Loucy (cell line): ENCODE results near the gene C12orf57.

Source experiments
- H2AFZ ChIP-seq: fragments of 200-600 bp; sonication (generic); 2 replicates; pipeline ENCODE4 v1.6.0; 2016; ENCODE audit warnings: antibody characterized with exemption, mild to moderate bottlenecking, low read length, moderate library complexity
- H3F3A ChIP-seq: fragments of 200-600 bp; 2 replicates; pipeline ENCODE4 v1.6.0; 2016; ENCODE audit warnings: antibody characterized with exemption, low read depth, mild to moderate bottlenecking
- H3K27me3 ChIP-seq: fragments of 200-600 bp; sonication (generic); 2 replicates; pipeline ENCODE4 v1.6.1; 2014; ENCODE audit warnings: low read length, mild to moderate bottlenecking; ENCODE audit not compliant: insufficient read depth, poor library complexity, severe bottlenecking
- H3K36me3 ChIP-seq: fragments of 200-600 bp; sonication (generic); 2 replicates; pipeline ENCODE4 v1.6.1; 2016; ENCODE audit warnings: low read length; ENCODE audit not compliant: insufficient read depth
- H3K4me1 ChIP-seq: fragments of 200-600 bp; sonication (generic); 2 replicates; pipeline ENCODE4 v1.5.1; 2014; ENCODE audit warnings: low read length, mild to moderate bottlenecking; ENCODE audit not compliant: insufficient read depth, poor library complexity, severe bottlenecking
- H3K4me2 ChIP-seq: fragments of 200-600 bp; sonication (generic); 2 replicates; pipeline ENCODE4 v1.6.0; 2014; ENCODE audit warnings: antibody characterized with exemption, low read length, low read depth, mild to moderate bottlenecking; ENCODE audit not compliant: poor library complexity, severe bottlenecking
- H3K4me3 ChIP-seq: fragments of 200-600 bp; sonication (generic); 2 replicates; pipeline ENCODE4 v1.5.1; 2014; ENCODE audit warnings: low read length, mild to moderate bottlenecking, mixed read lengths; ENCODE audit not compliant: poor library complexity, severe bottlenecking
- H3K79me2 ChIP-seq: fragments of 200-600 bp; sonication (generic); 2 replicates; pipeline ENCODE4 v1.6.1; 2014; ENCODE audit warnings: low read length; ENCODE audit not compliant: insufficient read depth
- H3K9ac ChIP-seq: fragments of 200-600 bp; sonication (generic); 2 replicates; pipeline ENCODE4 v1.6.0; 2014; ENCODE audit warnings: mild to moderate bottlenecking, low read depth, low read length, moderate library complexity; ENCODE audit not compliant: poor library complexity, severe bottlenecking
- H3K9me2 ChIP-seq: fragments of 200-600 bp; sonication (generic); replicated peaks from 2 replicates; pipeline ENCODE4 v1.6.1; 2016; ENCODE audit warnings: low read depth, low read length, mixed read lengths
- H3K9me3 ChIP-seq: fragments of 200-600 bp; sonication (generic); 2 replicates; pipeline ENCODE4 v1.6.1; 2014; ENCODE audit warnings: mild to moderate bottlenecking, antibody characterized with exemption, low read length, low read depth; ENCODE audit not compliant: insufficient read depth
- H4K20me1 ChIP-seq: fragments of 200-600 bp; sonication (generic); 2 replicates; pipeline ENCODE4 v1.6.0; 2014; ENCODE audit warnings: antibody characterized with exemption, low read length, mild to moderate bottlenecking; ENCODE audit not compliant: insufficient read depth, poor library complexity, severe bottlenecking
- CTCF ChIP-seq: fragments of 200-600 bp; sonication (generic); conservative IDR thresholded peaks from 2 replicates; pipeline ENCODE4 v1.5.1; 2014; ENCODE audit warnings: mild to moderate bottlenecking, antibody characterized with exemption, low read length
- EZH2phosphoT487 ChIP-seq: fragments of 200-600 bp; IDR thresholded peaks from 2 replicates; pipeline ENCODE4 v1.6.1; 2018; ENCODE audit warnings: antibody characterized with exemption, mild to moderate bottlenecking, moderate library complexity, borderline replicate concordance

The C12orf57 gene

GRCh38 chr12:6943722-6944380, at the start of gene C12orf57, which contains the start of gene RNU7-1:
C12orf57 (plus strand) TSS chr12:6944022; CDS start chr12:6944122, 100 bp downstream.
RNU7-1 (plus strand) TSS chr12:6943816.
- H3K79me2 ChIP-seq, result peaks cover 25% of the 10 kb centered on the region
- no peaks in the 10 kb centered on the region for H3K36me3 ChIP-seq
- peak within 1 kb of the TSS; percentile 99 for H3K9ac ChIP-seq
- H3F3A ChIP-seq, result peaks cover 12% of the 10 kb centered on the region
- H4K20me1 ChIP-seq, result peaks cover 6% of the 10 kb centered on the region
- no peaks in the 10 kb centered on the region for H3K27me3 ChIP-seq
- peak within 1 kb of the TSS; percentile 91 for H3K4me2 ChIP-seq
- no peak for TF ChIP-seq CTCF
- no peak for TF ChIP-seq EZH2phosphoT487
- H3K4me1 ChIP-seq, result peaks cover 32% of the 10 kb centered on the region
- H3K9me2 ChIP-seq, result no peaks in the 10 kb centered on the region
- no peaks in the 10 kb centered on the region for H3K9me3 ChIP-seq
- H2AFZ ChIP-seq, result peak within 1 kb of the TSS; percentile 44; the same call in 1 of the 2 replicates
- H3K4me3 ChIP-seq, result peak within 1 kb of the TSS; percentile 89

GRCh38 chr12:6894321-6894720, 49.5 kb upstream of the C12orf57 start:
- Histone ChIP-seq H3K9me3 (no peaks in the 10 kb centered on the region), H3K27me3 (no peaks in the 10 kb centered on the region), H4K20me1 (no peaks in the 10 kb centered on the region), H3F3A (0 out of 2 replicates have a peak, but pooled peaks cover 2% of the 10 kb centered on the region), H3K4me2 (no peak overlapping the region), H3K9me2 (no peaks in the 10 kb centered on the region), H3K79me2 (peaks cover 10% of the 10 kb centered on the region; the same call in 1 of the 2 replicates), H3K4me1 (peaks cover 20% of the 10 kb centered on the region), H2AFZ (no peak overlapping the region), H3K4me3 (no peak overlapping the region), H3K9ac (no peak overlapping the region), H3K36me3 (no peaks in the 10 kb centered on the region)
- TF ChIP-seq CTCF (no peak), EZH2phosphoT487 (no peak)

- Histone ChIP-seq H4K20me1 (no peaks in the 10 kb centered on the region), H2AFZ (no peak overlapping the region), H3K4me3 (no peak overlapping the region), H3K9ac (no peak overlapping the region), H3K9me3 (no peaks in the 10 kb centered on the region), H3K4me1 (peaks cover 15% of the 10 kb centered on the region), H3K9me2 (no peaks in the 10 kb centered on the region), H3K36me3 (no peaks in the 10 kb centered on the region), H3K27me3 (no peaks in the 10 kb centered on the region), H3K79me2 (peaks cover 6% of the 10 kb centered on the region; the same call in 1 of the 2 replicates), H3F3A (no peaks in the 10 kb centered on the region), H3K4me2 (no peak overlapping the region)
- TF ChIP-seq CTCF, result no peak
- no peak for TF ChIP-seq EZH2phosphoT487
Observed at GRCh38 chr12:6896846-6897435, 46.9 kb upstream of the C12orf57 start.
